DND-41 (cell line): Measurements from ENCODE around the gene ILRUN.
"Not testable (repeated sequence)": the region's sequence is repeated elsewhere in the genome, so short reads cannot be mapped to it uniquely, and the experiment has no call there.

Source experiments
- EZH2 ChIP-seq: IDR thresholded peaks from 3 replicates; pipeline ENCODE4 v1.6.1; 2012; ENCODE audit warnings: borderline replicate concordance, low read depth, mild to moderate bottlenecking, moderate library complexity, low read length, inconsistent platforms; ENCODE audit not compliant: severe bottlenecking
- TF ChIP-seq, protein P1 (sequence below): IDR thresholded peaks from 2 replicates; pipeline ENCODE4 v1.5.1; 2012; ENCODE audit warnings: borderline replicate concordance, low read length, moderate library complexity, mild to moderate bottlenecking; ENCODE audit not compliant: poor library complexity, severe bottlenecking; ENCODE audit errors: extremely low read depth

DNA sequence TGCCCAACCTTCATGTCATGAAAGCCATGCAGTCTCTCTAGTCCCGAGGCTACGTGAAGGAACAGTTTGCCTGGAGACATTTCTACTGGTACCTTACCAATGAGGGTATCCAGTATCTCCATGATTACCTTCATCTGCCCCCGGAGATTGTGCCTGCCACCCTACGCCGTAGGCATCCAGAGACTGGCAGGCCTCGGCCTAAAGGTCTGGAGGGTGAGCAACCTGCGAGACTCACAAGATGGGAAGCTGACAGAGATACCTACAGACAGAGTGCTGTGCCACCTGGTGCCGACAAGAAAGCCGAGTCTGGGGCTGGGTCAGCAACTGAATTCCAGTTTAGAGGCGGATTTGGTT lies 47.7 kb upstream of the ILRUN start:
- TF ChIP-seq, protein P1, sequence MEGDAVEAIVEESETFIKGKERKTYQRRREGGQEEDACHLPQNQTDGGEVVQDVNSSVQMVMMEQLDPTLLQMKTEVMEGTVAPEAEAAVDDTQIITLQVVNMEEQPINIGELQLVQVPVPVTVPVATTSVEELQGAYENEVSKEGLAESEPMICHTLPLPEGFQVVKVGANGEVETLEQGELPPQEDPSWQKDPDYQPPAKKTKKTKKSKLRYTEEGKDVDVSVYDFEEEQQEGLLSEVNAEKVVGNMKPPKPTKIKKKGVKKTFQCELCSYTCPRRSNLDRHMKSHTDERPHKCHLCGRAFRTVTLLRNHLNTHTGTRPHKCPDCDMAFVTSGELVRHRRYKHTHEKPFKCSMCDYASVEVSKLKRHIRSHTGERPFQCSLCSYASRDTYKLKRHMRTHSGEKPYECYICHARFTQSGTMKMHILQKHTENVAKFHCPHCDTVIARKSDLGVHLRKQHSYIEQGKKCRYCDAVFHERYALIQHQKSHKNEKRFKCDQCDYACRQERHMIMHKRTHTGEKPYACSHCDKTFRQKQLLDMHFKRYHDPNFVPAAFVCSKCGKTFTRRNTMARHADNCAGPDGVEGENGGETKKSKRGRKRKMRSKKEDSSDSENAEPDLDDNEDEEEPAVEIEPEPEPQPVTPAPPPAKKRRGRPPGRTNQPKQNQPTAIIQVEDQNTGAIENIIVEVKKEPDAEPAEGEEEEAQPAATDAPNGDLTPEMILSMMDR = not testable (repeated sequence)
- TF ChIP-seq EZH2 = not testable (repeated sequence)
